Mucosa of stomach (tissue), 1 donor: ENCODE data around the gene NDC1.

ENCODE experiments used
- H3K27me3 ChIP-seq: one replicate; pipeline ENCODE4 v1.7.0; 2013; ENCODE audit warnings: mild to moderate bottlenecking, low read length; ENCODE audit not compliant: control insufficient read depth, insufficient read depth
- H3K36me3 ChIP-seq: one replicate; pipeline ENCODE4 v1.7.0; 2013; ENCODE audit warnings: low read length; ENCODE audit not compliant: control insufficient read depth, insufficient read depth
- H3K4me1 ChIP-seq: one replicate; pipeline ENCODE4 v1.7.0; 2013; ENCODE audit warnings: mild to moderate bottlenecking, low read length; ENCODE audit not compliant: control insufficient read depth, insufficient read depth
- H3K4me3 ChIP-seq: one replicate; pipeline ENCODE4 v1.7.0; 2013; ENCODE audit warnings: low read length
- H3K9ac ChIP-seq: one replicate; pipeline ENCODE4 v1.7.0; 2013; ENCODE audit warnings: mild to moderate bottlenecking, low read length, moderate library complexity
- H3K9me3 ChIP-seq: one replicate; pipeline ENCODE4 v1.7.0; 2013; ENCODE audit warnings: mild to moderate bottlenecking, low read length, moderate library complexity; ENCODE audit not compliant: control insufficient read depth
- donor health status: Pancreatic carcinoma.

Gene NDC1

DNA sequence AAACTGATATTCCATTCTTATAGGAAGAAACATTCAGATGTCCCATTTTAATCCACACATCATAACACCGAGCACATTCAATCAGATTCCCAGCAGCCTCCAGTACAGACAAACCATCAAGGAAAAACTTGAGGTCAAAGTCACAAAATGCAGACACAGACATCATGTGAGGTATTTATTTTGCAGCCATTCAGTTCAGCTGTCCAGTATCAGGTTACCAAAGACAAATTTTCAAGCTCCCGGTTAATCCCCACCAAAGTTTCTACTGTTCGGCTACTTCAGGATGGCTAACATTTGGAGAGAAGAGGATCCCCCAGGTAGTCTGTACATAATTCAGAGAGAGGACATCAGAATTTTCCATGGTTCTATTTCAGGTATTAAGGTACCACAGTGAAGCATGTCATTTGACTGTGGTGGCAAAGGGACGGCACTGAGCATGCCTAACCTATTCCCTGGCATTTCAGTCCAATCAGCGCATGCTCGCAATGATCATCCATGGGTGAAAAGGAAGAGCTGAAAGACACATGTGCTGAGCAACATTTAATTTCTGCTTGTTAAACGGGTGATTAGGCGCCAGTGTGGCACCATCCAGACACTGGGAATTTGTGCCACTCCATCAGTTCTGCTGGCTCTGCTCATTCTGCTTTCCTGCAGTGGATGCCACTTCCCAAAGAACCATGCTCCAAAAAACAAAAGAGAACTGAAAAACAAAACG is 13.6 kb upstream of the NDC1 start:
- no peaks in the 10 kb centered on the region for H3K4me1 ChIP-seq
- H3K9ac ChIP-seq: no peak overlapping the region
- no peaks in the 10 kb centered on the region for H3K9me3 ChIP-seq
- peaks cover 5% of the 10 kb centered on the region for H3K36me3 ChIP-seq
- no peak overlapping the region for H3K4me3 ChIP-seq
- H3K27me3 ChIP-seq: no peaks in the 10 kb centered on the region

DNA sequence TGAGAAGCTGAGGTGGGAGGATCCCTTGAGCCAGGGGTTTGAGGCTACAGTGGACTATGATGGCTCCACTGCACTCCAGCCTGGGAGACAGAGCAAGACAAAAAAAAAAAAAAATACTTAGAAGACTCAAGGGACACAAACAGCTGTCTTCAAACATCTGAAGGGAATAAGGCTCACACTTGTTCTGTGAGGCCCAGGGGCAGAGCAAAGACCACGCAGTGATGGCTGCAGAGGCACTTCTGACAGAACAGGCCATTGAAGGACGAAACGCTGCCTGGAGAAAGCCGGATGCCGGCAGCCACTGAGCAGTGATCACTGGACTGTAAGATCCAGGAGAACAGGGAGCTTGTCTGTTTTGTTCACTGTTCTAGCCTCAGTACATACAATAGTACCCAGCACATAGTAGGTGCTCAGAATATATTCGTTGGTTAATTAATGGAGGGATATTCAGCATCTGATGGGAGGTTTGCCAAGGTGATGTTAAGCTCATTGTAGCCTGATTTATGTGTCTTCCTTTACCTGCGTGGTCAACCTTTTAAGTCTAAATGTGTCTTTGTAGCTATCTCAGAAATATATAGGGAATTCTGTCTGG is 12.1 kb upstream of the NDC1 start:
- Histone ChIP-seq H3K27me3 (no peaks in the 10 kb centered on the region), H3K9me3 (no peaks in the 10 kb centered on the region), H3K4me3 (no peak overlapping the region), H3K36me3 (peaks cover 5% of the 10 kb centered on the region), H3K4me1 (no peaks in the 10 kb centered on the region), H3K9ac (no peak overlapping the region)

DNA sequence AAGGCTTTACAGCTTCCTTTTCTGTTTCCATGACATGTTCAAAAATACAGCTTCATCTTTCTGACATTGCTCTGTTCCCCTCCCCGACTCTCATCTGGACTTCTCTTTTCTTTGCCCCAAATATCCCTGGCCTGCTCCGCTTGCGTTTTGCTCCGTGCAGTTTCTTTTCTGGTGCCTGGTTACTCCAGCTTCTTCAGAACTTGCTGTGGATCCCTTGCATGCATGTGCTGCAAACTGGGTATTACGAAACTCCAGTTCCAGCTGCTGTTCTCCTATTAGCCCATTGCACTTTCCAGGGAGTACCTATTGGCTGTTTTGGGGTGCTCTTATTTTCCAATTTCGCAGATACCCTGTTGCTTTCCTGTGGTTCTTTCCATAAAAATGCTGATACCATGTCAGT is 9.9 kb upstream of the NDC1 start:
- Histone ChIP-seq H3K9me3 (no peaks in the 10 kb centered on the region), H3K4me1 (no peaks in the 10 kb centered on the region), H3K27me3 (no peaks in the 10 kb centered on the region), H3K4me3 (no peak overlapping the region), H3K9ac (no peak overlapping the region), H3K36me3 (no peaks in the 10 kb centered on the region)

DNA sequence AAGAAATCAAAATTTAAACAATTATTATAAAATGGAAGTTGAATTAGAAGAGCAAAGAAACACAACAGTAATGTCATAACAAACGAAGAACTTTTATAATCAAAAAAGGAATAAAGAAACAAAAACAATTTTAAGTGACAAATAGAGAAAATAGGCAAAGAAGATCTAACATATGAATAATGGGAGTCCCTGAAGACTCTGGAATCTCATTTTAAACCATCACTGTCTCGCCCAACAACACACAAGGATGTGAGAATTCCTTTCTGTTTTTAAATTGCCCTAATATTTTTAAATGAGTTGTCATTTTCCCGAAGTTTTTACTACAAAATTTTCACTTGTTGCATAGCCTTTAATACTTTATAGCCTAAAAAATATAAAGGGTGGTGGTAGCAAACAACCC is 4.3 kb upstream of the NDC1 start:
- Histone ChIP-seq H3K36me3 (no peaks in the 10 kb centered on the region), H3K27me3 (no peaks in the 10 kb centered on the region), H3K4me1 (no peaks in the 10 kb centered on the region), H3K9ac (no peak overlapping the region), H3K9me3 (no peaks in the 10 kb centered on the region), H3K4me3 (no peak overlapping the region)

DNA sequence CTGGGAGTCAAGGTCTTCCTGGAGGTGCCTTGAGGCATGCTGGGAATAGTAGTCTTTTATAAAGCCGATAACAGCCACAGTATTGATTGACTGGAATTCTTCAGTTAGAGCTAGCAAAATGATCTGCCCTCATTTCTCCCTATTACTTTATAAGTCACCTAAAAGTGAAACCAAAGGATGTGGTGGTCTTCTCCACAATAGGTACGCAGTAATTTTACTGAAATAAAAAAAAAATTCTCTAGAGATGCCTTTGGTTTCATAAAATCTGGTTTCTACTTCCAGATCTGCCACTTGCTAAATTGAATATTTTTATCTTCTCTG is 518 bp upstream of the NDC1 start:
- peak overlapping the region; percentile 74 for H3K4me3 ChIP-seq

DNA sequence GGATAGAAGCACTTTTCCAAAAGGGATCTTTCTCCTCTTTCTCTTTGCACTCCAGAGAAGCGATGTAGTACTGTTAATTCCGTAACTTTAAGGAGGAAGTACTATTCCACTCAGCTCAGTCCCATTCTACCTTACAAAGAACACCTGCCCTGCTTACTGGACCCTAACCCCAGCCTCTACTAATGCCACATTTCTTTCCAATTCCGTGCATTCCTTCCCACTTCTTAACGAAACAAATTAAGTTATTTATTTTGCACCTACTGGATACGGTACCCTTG is 511 bp downstream of the NDC1 start:
- Histone ChIP-seq H3K4me3 (peak overlapping the region; percentile 74), H3K9ac (peak overlapping the region; percentile 87), H3K9me3 (no peaks in the 10 kb centered on the region), H3K4me1 (no peaks in the 10 kb centered on the region), H3K27me3 (no peaks in the 10 kb centered on the region), H3K36me3 (no peaks in the 10 kb centered on the region)

More for the DNA sequence above, 518 bp upstream of the NDC1 start:
- no peaks in the 10 kb centered on the region for H3K4me1 ChIP-seq
- H3K9me3 ChIP-seq: no peaks in the 10 kb centered on the region
- H3K36me3 ChIP-seq: no peaks in the 10 kb centered on the region
- no peak overlapping the region for H3K9ac ChIP-seq
- no peaks in the 10 kb centered on the region for H3K27me3 ChIP-seq

DNA sequence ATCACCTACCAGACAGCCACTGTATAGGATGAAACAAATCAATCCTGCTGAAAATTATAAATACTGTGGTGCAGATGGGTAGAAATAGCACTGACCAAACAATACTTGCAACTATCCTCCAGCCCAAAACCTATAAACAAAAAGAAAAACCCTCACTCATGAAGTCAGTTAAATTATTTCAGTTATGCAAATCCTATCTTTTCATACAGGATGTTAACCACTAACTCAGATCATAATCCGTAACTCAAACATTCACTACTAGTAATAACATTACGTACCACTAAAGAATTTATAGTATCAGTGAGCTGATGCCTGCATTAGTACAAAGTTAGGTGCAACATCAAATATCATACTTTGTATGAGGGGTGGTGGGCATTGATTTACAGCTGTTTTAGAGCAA is 2.6 kb downstream of the NDC1 start:
- H3K36me3 ChIP-seq: no peaks in the 10 kb centered on the region
- H3K9me3 ChIP-seq: no peaks in the 10 kb centered on the region
- H3K9ac ChIP-seq: no peak overlapping the region
- no peaks in the 10 kb centered on the region for H3K27me3 ChIP-seq
- no peaks in the 10 kb centered on the region for H3K4me1 ChIP-seq
- no peak overlapping the region for H3K4me3 ChIP-seq

DNA sequence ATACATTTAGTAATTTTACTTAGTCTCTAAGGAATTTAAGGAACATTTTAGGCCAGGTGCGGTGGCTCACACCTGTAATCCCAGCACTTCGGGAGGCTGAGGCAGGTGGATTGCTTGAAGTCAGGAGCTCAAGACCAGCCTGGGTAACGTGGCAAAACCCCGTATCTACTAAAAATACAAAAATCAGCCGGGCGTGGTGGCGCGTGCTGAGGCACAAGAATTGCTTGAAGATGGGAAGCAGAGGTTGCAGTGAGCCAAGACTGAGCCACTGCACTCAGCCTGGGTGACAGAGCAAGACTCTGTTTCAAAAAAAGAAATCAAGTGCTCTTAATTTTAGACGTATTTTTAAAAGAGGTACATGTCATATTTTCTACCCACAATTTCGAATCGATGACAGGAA is 3.3 kb downstream of the NDC1 start:
- Histone ChIP-seq H3K9me3 (no peaks in the 10 kb centered on the region), H3K9ac (no peak overlapping the region), H3K27me3 (no peaks in the 10 kb centered on the region), H3K36me3 (no peaks in the 10 kb centered on the region), H3K4me3 (no peak overlapping the region), H3K4me1 (no peaks in the 10 kb centered on the region)

DNA sequence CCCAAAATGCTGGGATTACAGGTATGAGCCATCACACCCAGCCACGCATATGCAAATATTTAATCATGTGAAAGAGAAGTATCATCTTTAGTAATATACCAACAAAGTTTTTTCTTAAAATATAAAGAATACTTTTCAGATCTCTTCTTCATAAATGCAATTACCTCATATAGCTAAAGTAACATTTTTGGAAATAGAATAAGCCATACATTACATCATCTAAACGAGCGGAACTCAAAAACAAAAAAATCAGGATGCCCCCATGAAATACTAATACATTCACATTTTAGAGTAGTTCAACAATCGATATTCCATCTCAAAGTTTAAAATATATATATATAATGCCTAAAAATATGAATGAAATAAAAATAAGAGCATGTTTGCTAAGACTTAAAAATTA is 4.7 kb downstream of the NDC1 start:
- no peaks in the 10 kb centered on the region for H3K36me3 ChIP-seq
- no peaks in the 10 kb centered on the region for H3K27me3 ChIP-seq
- no peak overlapping the region for H3K9ac ChIP-seq
- H3K9me3 ChIP-seq: no peaks in the 10 kb centered on the region
- no peaks in the 10 kb centered on the region for H3K4me1 ChIP-seq
- no peak overlapping the region for H3K4me3 ChIP-seq

DNA sequence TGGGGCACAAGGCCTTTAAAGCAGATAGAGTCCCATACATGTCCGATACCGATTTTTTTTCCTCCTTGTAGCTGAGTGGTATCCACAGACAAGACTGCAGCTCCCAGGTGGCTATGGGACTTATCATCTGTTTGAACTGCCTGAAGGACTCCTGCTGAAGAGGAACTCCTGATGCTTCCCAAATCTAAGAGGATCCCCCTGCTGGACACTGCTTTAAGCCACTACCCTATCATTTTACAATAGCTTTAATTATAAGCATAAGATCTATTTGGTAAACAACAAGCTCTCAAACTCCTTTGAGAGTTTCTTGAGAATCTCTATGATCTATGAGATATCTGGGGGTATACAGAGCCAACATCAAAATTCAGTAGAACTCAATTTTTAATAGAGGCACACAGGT is 11.7 kb downstream of the NDC1 start:
- no peaks in the 10 kb centered on the region for H3K27me3 ChIP-seq
- no peaks in the 10 kb centered on the region for H3K36me3 ChIP-seq
- H3K4me1 ChIP-seq: no peaks in the 10 kb centered on the region
- H3K4me3 ChIP-seq: no peak overlapping the region
- H3K9me3 ChIP-seq: no peaks in the 10 kb centered on the region
- no peak overlapping the region for H3K9ac ChIP-seq

DNA sequence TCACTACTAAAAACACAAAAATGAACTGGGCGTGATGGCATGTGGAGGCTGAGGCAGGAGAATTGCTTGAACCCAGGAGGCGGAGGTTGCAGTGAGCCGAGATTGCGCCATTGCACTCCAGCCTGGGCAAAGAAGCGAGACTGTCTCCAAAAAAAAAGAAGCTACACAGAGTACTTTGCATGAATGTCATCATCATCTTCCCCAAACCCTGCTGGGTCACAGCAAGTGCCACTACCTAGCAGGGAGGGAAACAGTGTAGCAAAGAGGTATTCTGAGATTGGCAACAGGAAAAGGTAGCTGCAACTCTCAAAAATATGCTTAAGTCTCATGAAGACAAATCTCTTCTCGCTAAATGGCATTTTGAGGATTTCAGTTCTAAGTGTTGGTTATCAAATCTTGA is 12.8 kb downstream of the NDC1 start:
- H3K9ac ChIP-seq: no peak overlapping the region
- no peaks in the 10 kb centered on the region for H3K27me3 ChIP-seq
- H3K4me3 ChIP-seq: no peak overlapping the region
- no peaks in the 10 kb centered on the region for H3K9me3 ChIP-seq
- no peaks in the 10 kb centered on the region for H3K36me3 ChIP-seq
- H3K4me1 ChIP-seq: no peaks in the 10 kb centered on the region

DNA sequence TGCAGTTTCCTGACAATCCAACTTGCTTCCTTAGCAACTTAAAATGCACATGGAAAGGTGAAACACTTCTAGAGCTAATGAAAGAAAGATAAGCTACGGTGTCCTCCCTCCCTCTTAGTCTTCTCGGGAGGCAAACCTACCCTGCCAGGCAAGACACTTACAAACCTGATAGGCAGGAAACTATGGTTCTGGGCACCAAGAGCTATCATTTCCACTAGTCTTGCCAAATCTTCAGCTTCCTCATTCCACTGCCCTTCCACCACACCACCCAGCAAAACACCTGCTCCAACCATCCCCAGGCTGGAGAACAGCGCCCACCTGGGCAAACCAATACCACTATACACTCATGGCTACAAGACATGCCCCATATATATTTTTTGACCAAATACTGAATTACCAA is 15.2 kb downstream of the NDC1 start:
- Histone ChIP-seq H3K9me3 (no peaks in the 10 kb centered on the region), H3K27me3 (no peaks in the 10 kb centered on the region), H3K4me3 (no peak overlapping the region), H3K4me1 (no peaks in the 10 kb centered on the region), H3K36me3 (no peaks in the 10 kb centered on the region), H3K9ac (no peak overlapping the region)

DNA sequence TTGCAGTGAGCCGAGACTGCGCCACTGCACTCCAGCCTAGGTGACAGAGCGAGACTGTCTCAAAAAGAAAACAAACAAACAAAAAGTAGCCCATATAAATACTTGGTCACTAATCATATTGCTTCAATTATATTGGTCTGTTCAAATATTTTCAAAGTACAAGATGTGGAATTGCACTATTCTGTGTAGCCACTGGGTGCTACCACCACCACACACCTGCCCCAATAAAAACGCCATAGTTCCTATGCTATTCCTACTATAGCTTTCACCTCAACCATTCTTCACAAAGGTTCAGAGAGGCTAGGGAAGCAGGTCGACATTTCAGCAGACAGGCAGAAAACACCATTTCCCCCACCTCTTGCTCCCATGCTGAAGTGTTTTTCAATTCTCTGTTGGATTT is 16.7 kb downstream of the NDC1 start:
- Histone ChIP-seq H3K9me3 (no peaks in the 10 kb centered on the region), H3K4me3 (no peak overlapping the region), H3K27me3 (no peaks in the 10 kb centered on the region), H3K36me3 (no peaks in the 10 kb centered on the region), H3K9ac (no peak overlapping the region), H3K4me1 (no peaks in the 10 kb centered on the region)
